Heart right ventricle (tissue), 16 donors: ENCODE results near the gene TRIM59. TPM values are rescaled to one million over a fixed set of nuclear protein-coding genes. Genes with fewer than 3 reads are reported as not detected.
"Not testable (repeated sequence)": the region's sequence is repeated elsewhere in the genome, so short reads cannot be mapped to it uniquely, and the experiment has no call there.

ENCODE experiments used
- ATAC-seq, 8 donors: fragments of 200-7000 bp; cut with Tn5 transposase; one replicate each; pipeline ENCODE4 v1.9.1; 2020; ENCODE audit warnings: mild to moderate bottlenecking in 8 of 8, moderate library complexity in 8 of 8, moderate number of reproducible peaks in 1 of 8
- DNase-seq, 2 donors: peaks; one replicate each; pipeline ENCODE4 v3.0.0-alpha.2; 2020
- H3K27ac ChIP-seq, 10 donors: fragments of 200-600 bp; sonication (generic) in 2 of 10; one replicate each; pipeline versions ENCODE4 v1.5.0 to v1.8.0; 2020 to 2022; ENCODE audit warnings: mild to moderate bottlenecking in 3 of 10
- H3K27me3 ChIP-seq, 7 donors: fragments of 200-600 bp; one replicate each; pipeline ENCODE4 v1.8.0; 2021 to 2022; ENCODE audit warnings: mild to moderate bottlenecking in 2 of 7
- H3K36me3 ChIP-seq, 9 donors: fragments of 200-600 bp; sonication (generic) in 1 of 9; one replicate each; pipeline versions ENCODE4 v1.5.0 to v1.8.0; 2020 to 2022; ENCODE audit warnings: mild to moderate bottlenecking in 2 of 9
- H3K4me1 ChIP-seq, 9 donors: fragments of 200-600 bp; sonication (generic) in 1 of 9; one replicate each; pipeline versions ENCODE4 v1.5.0 to v1.8.0; 2020 to 2022; ENCODE audit warnings: mild to moderate bottlenecking in 4 of 9
- H3K4me3 ChIP-seq, 10 donors: fragments of 200-600 bp; sonication (generic) in 2 of 10; one replicate each; pipeline versions ENCODE4 v1.5.0 to v1.8.0; 2020 to 2022; ENCODE audit warnings: mild to moderate bottlenecking in 7 of 10, moderate library complexity in 2 of 10
- H3K9me3 ChIP-seq, 11 donors: fragments of 200-600 bp in 10 of 11; sonication (generic) in 2 of 11; one replicate each; pipeline versions ENCODE4 v1.5.0 to v1.8.0; 2013 to 2022; ENCODE audit warnings: mild to moderate bottlenecking in 2 of 11, control low read depth in 1 of 11, moderate library complexity in 1 of 11
- CTCF ChIP-seq, 9 donors: fragments of 200-600 bp; sonication (generic) in 2 of 9; IDR thresholded peaks; one replicate each; pipeline versions ENCODE4 v1.5.0 to v1.8.0; 2021 to 2022; ENCODE audit warnings: antibody characterized with exemption in 9 of 9, mild to moderate bottlenecking in 5 of 9, moderate library complexity in 1 of 9
- WGBS, 2 donors: extraction: QIAGEN DNeasy Blood & Tissue Kit; methylation state at CpG; one replicate each; pipeline ENCODE4 v1.1.7; 2013; ENCODE audit warnings: inconsistent platforms in 1 of 2; 5-methylcytosine and 5-hydroxymethylcytosine counted together
- intact Hi-C, 10 donors: fragments of 100-400 bp; cut with DNase I; formaldehyde crosslinking; loops; one replicate each; pipeline versions ENCODE4 v1.11.1 to v1.14.2; 2022
- polyA plus RNA-seq, 2 donors: library from polyadenylated mRNA; stranded (reverse); fragments of 200-250 nt; gene quantifications; one replicate each; pipeline ENCODE4 v1.2.3, GENCODE V29; 2013
- total RNA-seq, 10 donors: library from RNA; stranded (reverse); fragmentation: NEBNext Ultra II Directional in 3 of 10; extraction: Animal tissue kit (Norgen Biotek cat#: 25700) in 3 of 10; gene quantifications; one replicate each; pipeline versions ENCODE4 v1.2.1 to v1.2.4, GENCODE V29; 2021 to 2023
- donor health status: Arrhythmogenic right ventricular cardiomyopathy.
- donor health status: ischemic (EF 13 %, LVEDD 7.1; RV severe dilation, severe dysfunction).
- donor health status: healthy with polysubstance abuse.
- donor health status: DM: no; HTN: yes; CAD: no.
- donor health status: DM: no; HTN: no; CAD: no.
- donor health status: ischemic (EF 25% LVEDD 6.9; RV normal size, moderate dysfunction).
- donor health status: ischemic (EF 25% LVEDD 5.7; RV mildly dilated, moderate dysfunction).
- donor health status: healthy.
- donor health status: DM: yes; HTN: yes; CAD: no.
- donor health status: Ischemic cardiomyopathy.
- donor health status: ischemic (EF 35%, LVEDD 5.7; RV mildly dilated, moderate dysfunction).
- donor health status: nonischemic (EF 11% LVEDD 7.7; RV severe dilation, severe dysfunction).
- donor health status: DM: yes; HTN: yes; CAD: no.
- donor health status: PGD.
- donor health status: ischemic (EF 29% LVEDD 5.4; RV normal size, mild dysfunction).
- donor health status: nonischemic (EF 23%, LVEDD 6.1; RV moderate dilation, normal function).

Gene TRIM59
- total and polyA plus RNA-seq, 12 donors, result 0.10 to 2.8 (median 0.32) TPM; not detected in 1

DNA sequence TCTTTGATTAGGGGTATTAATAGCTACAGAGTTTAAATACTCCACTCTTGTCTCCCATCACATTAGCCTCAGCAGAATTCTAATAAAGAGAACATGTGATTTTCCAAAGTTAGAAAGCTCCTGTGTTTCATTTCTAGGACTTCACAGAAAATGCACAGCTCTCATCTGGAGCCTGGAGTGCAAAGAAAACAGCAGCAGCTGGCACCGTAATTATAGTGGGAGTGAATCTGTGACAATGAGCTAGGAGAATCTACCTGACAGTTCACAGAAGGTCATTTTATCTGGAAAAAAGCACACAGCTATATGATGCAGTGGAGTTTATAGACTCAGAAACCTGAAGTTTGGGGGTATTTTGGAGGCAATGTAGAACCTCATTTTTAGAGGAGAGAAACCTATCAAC, 5.4 kb upstream of the TRIM59 start:
- Histone ChIP-seq H3K4me3 (no peak overlapping the region), H3K27ac (no peak overlapping the region), H3K27me3 (peaks cover 0 to 4% (median under 1%) of the 10 kb centered on the region in 7 donors), H3K4me1 (peaks cover 0 to 11% (median 7%) of the 10 kb centered on the region in 9 donors), H3K36me3 (no peaks in the 10 kb centered on the region), H3K9me3 (no peaks in the 10 kb centered on the region)
- intact Hi-C loops, result no loop called here
- no peak for ATAC-seq
- no peak for DNase-seq
- WGBS, 2 donors, result 52 to 73% methylated on average over 1 of the region's 1 CpG
- TF ChIP-seq CTCF (IDR thresholded peaks at IDR 0.05), result no peak

GRCh38 chr3:160452251-160452650, 2.7 kb upstream of the TRIM59 start:
- H3K36me3 ChIP-seq, H3K9me3 ChIP-seq, ATAC-seq, DNase-seq, H3K4me3 ChIP-seq, H3K27ac ChIP-seq, intact Hi-C loops: not testable (repeated sequence)
- Histone ChIP-seq H3K27me3 (peaks cover 0 to 30% (median 16%) of the 10 kb centered on the region in 7 donors), H3K4me1 (peaks cover 0 to 30% (median 15%) of the 10 kb centered on the region in 9 donors)
- WGBS, 2 donors, result 96 to 97% methylated on average over 16 to 19 of the region's 19 CpGs

- ATAC-seq, result no peak
- no peak for TF ChIP-seq CTCF (IDR thresholded peaks at IDR 0.05)
- Histone ChIP-seq H3K4me3 (no peak overlapping the region), H3K9me3 (no peaks in the 10 kb centered on the region), H3K27ac (no peak overlapping the region), H3K27me3 (peaks cover 0 to 30% (median 16%) of the 10 kb centered on the region in 7 donors), H3K4me1 (peaks cover 0 to 31% (median 15%) of the 10 kb centered on the region in 9 donors), H3K36me3 (no peaks in the 10 kb centered on the region)
- intact Hi-C loops, result no loop called here
- WGBS, 2 donors, result 87 to 92% methylated on average over 4 of the region's 4 CpGs
- no peak for DNase-seq
These were observed 2.0 kb upstream of the TRIM59 start for GRCh38 chr3:160451602-160452001.

- Histone ChIP-seq H3K4me3 (no peak overlapping the region), H3K27me3 (peaks cover 0 to 30% (median 16%) of the 10 kb centered on the region in 7 donors), H3K9me3 (no peaks in the 10 kb centered on the region), H3K36me3 (no peaks in the 10 kb centered on the region), H3K4me1 (peaks cover 0 to 31% (median 15%) of the 10 kb centered on the region in 9 donors), H3K27ac (no peak overlapping the region)
- intact Hi-C loops, result no loop called here
- DNase-seq, result no peak
- ATAC-seq, result peak in 1 of 8 donors; percentile 31
- WGBS, 2 donors, result 57 to 58% methylated on average over 3 of the region's 3 CpGs
- TF ChIP-seq CTCF (IDR thresholded peaks at IDR 0.05), result no peak
These were observed 1.3 kb upstream of the TRIM59 start for GRCh38 chr3:160450846-160451245.

DNA sequence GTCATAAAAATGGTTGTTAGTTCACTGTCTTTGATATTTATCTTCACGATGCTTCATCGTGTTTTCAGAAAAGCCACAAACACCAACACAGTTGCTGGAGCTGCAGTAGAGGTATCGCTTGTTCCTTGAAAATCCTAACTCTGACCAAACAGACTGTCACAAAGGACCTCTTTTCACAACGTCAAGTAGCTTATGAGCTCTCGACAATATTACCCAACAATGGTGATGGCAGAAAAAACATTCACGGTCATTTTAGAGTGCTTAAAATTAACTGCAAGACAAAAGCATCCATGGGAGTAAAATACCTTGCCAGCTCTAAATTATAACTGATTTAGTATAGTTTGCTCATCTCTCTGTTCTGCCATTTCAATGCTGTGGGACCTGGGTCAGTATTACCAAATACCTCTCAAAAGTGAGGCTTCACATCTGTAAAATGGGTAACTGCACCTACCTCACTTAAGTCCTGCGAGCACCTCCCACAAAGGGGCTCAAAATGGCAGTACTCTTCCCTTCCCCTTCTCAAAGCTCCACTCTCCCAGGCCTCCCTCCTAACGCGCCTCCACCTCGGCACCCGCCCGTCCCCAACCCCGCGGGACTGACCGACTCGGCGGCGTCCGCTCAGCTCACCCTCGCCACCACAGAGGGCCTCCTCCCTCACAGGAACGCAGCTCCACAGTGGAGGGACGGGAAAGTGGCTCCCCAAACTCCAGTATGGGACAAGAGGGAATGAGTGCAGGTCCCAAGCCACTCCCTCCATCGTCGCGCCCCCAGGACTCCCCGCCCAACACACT, 546 bp downstream of the TRIM59 start:
- 2 to 6% methylated on average over 26 of the region's 26 CpGs for WGBS, 2 donors
- H3K27ac ChIP-seq, result peak overlapping the region in 1 of 10 donors; percentile 84

More for the DNA sequence above, 546 bp downstream of the TRIM59 start:
- peak; percentile 12 to 20 for DNase-seq
- peak; percentile 24 to 62 (median 42) for ATAC-seq
- no peak for TF ChIP-seq CTCF (IDR thresholded peaks at IDR 0.05)
- Histone ChIP-seq H3K4me1 (peaks cover 0 to 31% (median 15%) of the 10 kb centered on the region in 9 donors), H3K36me3 (peaks cover 0 to 8% (median 0%) of the 10 kb centered on the region in 9 donors), H3K27me3 (peaks cover 0 to 30% (median 16%) of the 10 kb centered on the region in 7 donors), H3K9me3 (no peaks in the 10 kb centered on the region), H3K4me3 (peak overlapping the region; percentile 23 to 68 (median 49))
- intact Hi-C loops, result no loop called here
